H1 (cell line): ENCODE measurements around the gene FCN3. TPM values are rescaled to one million over a fixed set of nuclear protein-coding genes. Genes with fewer than 3 reads are reported as not detected.

Source experiments
- CTCF ChIA-PET: fragments of 300-600 bp; sonication (Branson Sonifier 250); formaldehyde crosslinking; loops from one replicate; lab custom pipeline; 2021; ENCODE audit not compliant: partially characterized antibody; lab: Charles Lee
- POLR2A ChIA-PET: fragments of 300-600 bp; sonication (Branson Sonifier 250); formaldehyde crosslinking; loops from one replicate; lab custom pipeline; 2021; ENCODE audit warnings: inconsistent platforms; ENCODE audit not compliant: partially characterized antibody; lab: Charles Lee
- DNase-seq, 2 experiments: peaks; one replicate each; pipeline versions ENCODE4 v3.0.0 to v3.0.0-alpha.2; 2010 to 2022; ENCODE audit warnings: low spot score in 2 of 2, low read depth in 1 of 2, mixed read lengths in 1 of 2
- FAIRE-seq: peaks from 2 replicates; lab custom pipeline; 2011; peaks lifted over from hg19 to GRCh38; lab: Jason Lieb, UNC
- H2AFZ ChIP-seq: 2 replicates; pipeline ENCODE4 v1.8.1; 2012; ENCODE audit warnings: low read length, inconsistent platforms
- H2AK5ac ChIP-seq: 2 replicates; pipeline ENCODE4 v1.6.1; 2013; ENCODE audit warnings: low read depth, low read length
- H2BK120ac ChIP-seq: replicated peaks from 2 replicates; pipeline ENCODE3; 2013; ENCODE audit warnings: low read depth, low read length, inconsistent platforms
- H2BK12ac ChIP-seq: 2 replicates; pipeline ENCODE4 v1.6.1; 2013; ENCODE audit warnings: low read depth, low read length
- H2BK15ac ChIP-seq: 2 replicates; pipeline ENCODE4 v1.6.1; 2013; ENCODE audit warnings: low read length
- H2BK20ac ChIP-seq: 2 replicates; pipeline ENCODE4 v1.6.1; 2013; ENCODE audit warnings: low read length
- H2BK5ac ChIP-seq: 2 replicates; pipeline ENCODE4 v1.6.1; 2013; ENCODE audit warnings: low read depth, low read length
- H3K14ac ChIP-seq: 2 replicates; pipeline ENCODE4 v1.6.1; 2013; ENCODE audit warnings: inconsistent platforms; ENCODE audit not compliant: insufficient read length
- H3K18ac ChIP-seq: 2 replicates; pipeline ENCODE4 v1.6.1; 2013; ENCODE audit warnings: low read length; ENCODE audit errors: extremely low read depth
- H3K23ac ChIP-seq: 2 replicates; pipeline ENCODE4 v1.6.1; 2013; ENCODE audit warnings: inconsistent platforms; ENCODE audit not compliant: insufficient read length
- H3K23me2 ChIP-seq: 2 replicates; pipeline ENCODE4 v1.6.1; 2013; ENCODE audit warnings: low read depth, low read length
- H3K27ac ChIP-seq: 2 replicates; pipeline ENCODE4 v1.6.1; 2011; ENCODE audit warnings: low read depth, low read length, inconsistent platforms
- H3K27me3 ChIP-seq, 4 experiments: replicated peaks in 1 of 4; 1 replicate in 1 of 4; 2 replicates in 3 of 4; pipeline versions ENCODE4 v1.6.1 to v1.8.1; 2011 to 2013; ENCODE audit warnings: low read length in 3 of 4, mild to moderate bottlenecking in 3 of 4, inconsistent platforms in 2 of 4, mixed read lengths in 2 of 4, moderate library complexity in 1 of 4; ENCODE audit not compliant: control insufficient read depth in 3 of 4, insufficient read depth in 3 of 4; ENCODE audit errors: extremely low read depth in 1 of 4
- H3K36me3 ChIP-seq, 4 experiments: 2 replicates each; pipeline versions ENCODE4 v1.6.1 to v1.8.1; 2011 to 2013; ENCODE audit warnings: mild to moderate bottlenecking in 4 of 4, low read length in 3 of 4, moderate library complexity in 2 of 4, control low read depth in 1 of 4, inconsistent platforms in 1 of 4; ENCODE audit not compliant: insufficient read depth in 4 of 4, control insufficient read depth in 2 of 4
- H3K4ac ChIP-seq: replicated peaks from 2 replicates; pipeline ENCODE3; 2013; ENCODE audit warnings: low read length, low read depth, mixed read lengths, inconsistent platforms; ENCODE audit not compliant: insufficient read length
- H3K4me1 ChIP-seq, 4 experiments: replicated peaks in 1 of 4; 1 replicate in 1 of 4; 2 replicates in 3 of 4; pipeline versions ENCODE4 v1.6.1 to v1.8.1; 2011 to 2013; ENCODE audit warnings: low read length in 3 of 4, inconsistent platforms in 2 of 4, mixed read lengths in 1 of 4; ENCODE audit not compliant: insufficient read depth in 4 of 4, control insufficient read depth in 3 of 4
- H3K4me2 ChIP-seq, 2 experiments: 2 replicates each; pipeline versions ENCODE4 v1.6.1 to v1.8.1; 2011 to 2013; ENCODE audit warnings: low read depth in 2 of 2, low read length in 2 of 2, control low read depth in 1 of 2, inconsistent platforms in 1 of 2, mild to moderate bottlenecking in 1 of 2; ENCODE audit not compliant: insufficient read depth in 1 of 2
- H3K4me3 ChIP-seq, 4 experiments: fragments of 200-600, 300-600 bp in 1 of 4; sonication (generic), shearing (Covaris generic), sonication (Bioruptor Twin) in 1 of 4; 2 replicates each; pipeline versions ENCODE4 v1.5.1 to v1.8.1; 2011 to 2016; ENCODE audit warnings: low read length in 4 of 4, low read depth in 3 of 4, control low read depth in 2 of 4, inconsistent platforms in 2 of 4, mild to moderate bottlenecking in 2 of 4, mixed read lengths in 1 of 4, moderate library complexity in 1 of 4; ENCODE audit not compliant: insufficient read depth in 2 of 4; ENCODE audit errors: extremely low read depth in 1 of 4
- H3K56ac ChIP-seq: replicated peaks from 2 replicates; pipeline ENCODE3; 2013; ENCODE audit warnings: low read depth, mild to moderate bottlenecking, mixed read lengths, low read length, inconsistent platforms; ENCODE audit not compliant: insufficient read length
- H3K79me1 ChIP-seq: 2 replicates; pipeline ENCODE4 v1.6.1; 2013; ENCODE audit warnings: low read depth, low read length, control low read depth
- H3K79me2 ChIP-seq, 2 experiments: 2 replicates each; pipeline versions ENCODE4 v1.6.1 to v1.8.1; 2012 to 2013; ENCODE audit warnings: low read length in 2 of 2, mild to moderate bottlenecking in 2 of 2, inconsistent platforms in 1 of 2; ENCODE audit not compliant: insufficient read depth in 2 of 2, control insufficient read depth in 1 of 2
- H3K9ac ChIP-seq, 4 experiments: replicated peaks in 1 of 4; 1 replicate in 1 of 4; 2 replicates in 3 of 4; pipeline versions ENCODE4 v1.6.1 to v1.8.1; 2011 to 2013; ENCODE audit warnings: low read depth in 3 of 4, low read length in 3 of 4, control low read depth in 2 of 4, mild to moderate bottlenecking in 2 of 4, moderate library complexity in 2 of 4, inconsistent platforms in 1 of 4; ENCODE audit errors: extremely low read depth in 1 of 4
- H3K9me3 ChIP-seq, 2 experiments: 2 replicates each; pipeline versions ENCODE4 v1.6.1 to v1.8.1; 2012 to 2013; ENCODE audit warnings: mild to moderate bottlenecking in 2 of 2, moderate library complexity in 2 of 2, control low read depth in 1 of 2, inconsistent platforms in 1 of 2, low read depth in 1 of 2, low read length in 1 of 2, mixed read lengths in 1 of 2; ENCODE audit not compliant: insufficient read depth in 2 of 2
- H4K20me1 ChIP-seq, 2 experiments: replicated peaks in 1 of 2; 2 replicates each; pipeline versions ENCODE3 to v1.8.1; 2011 to 2013; ENCODE audit warnings: inconsistent platforms in 2 of 2, low read length in 2 of 2, mild to moderate bottlenecking in 1 of 2; ENCODE audit not compliant: insufficient read depth in 2 of 2, control insufficient read depth in 1 of 2
- H4K5ac ChIP-seq: 2 replicates; pipeline ENCODE4 v1.6.1; 2013; ENCODE audit warnings: low read length, low read depth, mixed read lengths, inconsistent platforms; ENCODE audit not compliant: insufficient read length
- H4K8ac ChIP-seq: 2 replicates; pipeline ENCODE4 v1.8.0; 2013; ENCODE audit warnings: mild to moderate bottlenecking, moderate library complexity, low read length, inconsistent platforms; ENCODE audit not compliant: insufficient read depth; ENCODE audit errors: extremely low read depth
- H4K91ac ChIP-seq: replicated peaks from 2 replicates; pipeline ENCODE3; 2013; ENCODE audit warnings: low read length, mixed read lengths, inconsistent platforms; ENCODE audit not compliant: insufficient read length
- BACH1 ChIP-seq: IDR thresholded peaks from 2 replicates; pipeline ENCODE4 v1.6.1; 2012; ENCODE audit warnings: low read length, improper control_type of control experiment
- EP300 ChIP-seq, 2 experiments: IDR thresholded peaks; 1 replicate in 1 of 2; 2 replicates in 1 of 2; pipeline ENCODE4 v1.6.1; 2011 to 2012; ENCODE audit warnings: low read depth in 2 of 2, low read length in 2 of 2, mild to moderate bottlenecking in 2 of 2, borderline replicate concordance in 1 of 2, inconsistent platforms in 1 of 2, moderate library complexity in 1 of 2
- KDM4A ChIP-seq: IDR thresholded peaks from one replicate; pipeline ENCODE4 v1.7.1; 2012; ENCODE audit warnings: low read depth, mild to moderate bottlenecking, moderate library complexity, low read length, inconsistent platforms; ENCODE audit not compliant: severe bottlenecking
- KDM5A ChIP-seq: fragments of 200-600 bp; IDR thresholded peaks from 2 replicates; pipeline ENCODE4 v1.7.1; 2012; ENCODE audit warnings: mild to moderate bottlenecking, low read length, inconsistent platforms, mixed read lengths
- POLR2A ChIP-seq, 2 experiments: IDR thresholded peaks; 1 replicate in 1 of 2; 2 replicates in 1 of 2; pipeline ENCODE4 v1.6.1; 2011; ENCODE audit warnings: low read depth in 2 of 2, low read length in 2 of 2, mild to moderate bottlenecking in 2 of 2; ENCODE audit errors: control extremely low read depth in 1 of 2
- RAD21 ChIP-seq, 2 experiments: IDR thresholded peaks in 1 of 2; conservative IDR thresholded peaks in 1 of 2; 2 replicates each; pipeline ENCODE4 v1.6.1; 2011; ENCODE audit warnings: low read depth in 2 of 2, low read length in 2 of 2, improper control_type of control experiment in 1 of 2, inconsistent platforms in 1 of 2, mild to moderate bottlenecking in 1 of 2, moderate library complexity in 1 of 2
- RXRA ChIP-seq: IDR thresholded peaks from 2 replicates; pipeline ENCODE4 v1.6.1; 2011; ENCODE audit warnings: low read depth, mild to moderate bottlenecking, low read length, moderate library complexity; ENCODE audit not compliant: insufficient read depth
- SIN3A ChIP-seq, 2 experiments: IDR thresholded peaks in 1 of 2; conservative IDR thresholded peaks in 1 of 2; 2 replicates each; pipeline ENCODE4 v1.6.1; 2011 to 2012; ENCODE audit warnings: low read length in 2 of 2, improper control_type of control experiment in 1 of 2, low read depth in 1 of 2, mild to moderate bottlenecking in 1 of 2
- SP1 ChIP-seq: IDR thresholded peaks from 2 replicates; pipeline ENCODE4 v1.6.1; 2011; ENCODE audit warnings: low read depth, low read length
- TCF12 ChIP-seq: IDR thresholded peaks from 2 replicates; pipeline ENCODE4 v1.6.1; 2011; ENCODE audit warnings: low read depth, mild to moderate bottlenecking, low read length
- TEAD4 ChIP-seq: IDR thresholded peaks from 2 replicates; pipeline ENCODE4 v1.6.1; 2012; ENCODE audit warnings: low read depth, low read length, inconsistent platforms, mixed read lengths
- WGBS, 2 experiments: shearing (Covaris generic) in 1 of 2; methylation state at CpG; one replicate each; pipeline versions ENCODE4 v1.1.6 to v1.1.7; 2013 to 2015; ENCODE audit warnings: low lambda C conversion rate in 2 of 2, mixed read lengths in 2 of 2, inconsistent platforms in 1 of 2, low coverage in 1 of 2, missing lambda C conversion rate in 1 of 2; ENCODE audit not compliant: insufficient replicate concordance in 2 of 2, insufficient coverage in 1 of 2, insufficient read length in 1 of 2; ENCODE audit errors: extremely low coverage in 1 of 2, missing lambda C conversion rate in 1 of 2; 5-methylcytosine and 5-hydroxymethylcytosine counted together
- polyA plus RNA-seq, 7 experiments: library from polyadenylated mRNA; depleted of rRNA in 3 of 7; stranded (reverse) in 5 of 7; unstranded in 2 of 7; fragments of >200 nt in 5 of 7; fragments of 200-250 nt in 2 of 7; gene quantifications; 1 replicate in 5 of 7; 2 replicates in 1 of 7; 4 replicates in 1 of 7; pipeline versions ENCODE4 v1.2.1 to v1.2.3, GENCODE V29; 2011 to 2013; ENCODE audit warnings: missing spikeins in 2 of 7, mixed read lengths in 2 of 7
- total RNA-seq: library from RNA; stranded (reverse); fragmentation: NEBNext Ultra II Directional; extraction: Animal tissue kit (Norgen Biotek cat#: 25700); gene quantifications from 2 replicates; pipeline ENCODE4 v1.2.1, GENCODE V29; 2021

Gene FCN3
- total and polyA plus RNA-seq, 2 of the 8 experiments (the other 6 are each of a cell fraction or from before 2014, with no cell fraction given): 0.30 to 0.57 TPM

DNA sequence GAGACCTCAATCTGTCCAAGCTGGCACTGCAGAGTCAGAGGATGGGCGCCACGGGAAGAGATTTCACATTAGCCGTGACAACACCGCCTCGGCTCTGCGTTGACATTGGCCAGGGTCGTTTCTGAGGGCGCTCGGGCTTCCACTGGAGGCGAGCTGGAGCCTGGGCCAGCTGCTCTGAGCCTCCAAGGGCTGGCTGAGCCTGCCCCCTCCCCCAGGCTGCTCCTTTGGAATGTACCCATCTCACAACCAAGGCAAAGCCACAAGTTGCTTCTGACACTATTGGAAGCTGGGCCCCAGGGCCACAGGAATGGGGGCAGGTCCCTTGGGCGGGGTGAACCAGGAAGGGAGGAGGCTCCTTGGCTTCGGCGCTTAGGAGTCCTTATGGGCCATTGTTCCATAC, 30.4 kb upstream of the FCN3 start:
- peak overlapping the region; percentile 66; the same call in 1 of the 2 replicates for H3K27ac ChIP-seq
- peak overlapping the region; percentile 80 for H3K18ac ChIP-seq
- peak; percentile 57 for FAIRE-seq
- H3K56ac ChIP-seq: no peak overlapping the region
- DNase-seq: peak in 1 of 2 experiments; percentile 61
- H2BK120ac ChIP-seq: no peak overlapping the region
- no peaks in the 10 kb centered on the region for H3K79me2 ChIP-seq
- peak overlapping the region; percentile 27 to 49; a peak in 3 of 4 replicates for H3K4me2 ChIP-seq
- H2BK12ac ChIP-seq: peak overlapping the region; percentile 5; the same call in 1 of the 2 replicates
- no peak overlapping the region for H4K5ac ChIP-seq
- H3K27me3 ChIP-seq: no peaks in the 10 kb centered on the region
- peak overlapping the region; percentile 60; the same call in 1 of the 2 replicates for H2BK5ac ChIP-seq
- H4K91ac ChIP-seq: peak overlapping the region; percentile 34
- 68% methylated on average over 13 of the region's 13 CpGs; no CpG with 5 or more reads in 1 of the 2 experiments for WGBS, 2 experiments
- peaks cover 10 to 36% (median 18%) of the 10 kb centered on the region in 4 experiments for H3K4me1 ChIP-seq
- peak overlapping the region; percentile 76 for H3K4ac ChIP-seq
- H2AK5ac ChIP-seq: peak overlapping the region; percentile 82; the same call in 1 of the 2 replicates
- ChIA-PET POLR2A (interaction anchor here (0.6 to 1.5 kb wide), 10 partner anchors 10 to 266 kb away, joined by 3 to 5 read pairs (median 4); partner anchors contain the start of gene WASF2), CTCF (interaction anchor here (0.6 to 37.8 kb wide), 29 partner anchors 9 to 337 kb away, joined by 3 to 863 read pairs (median 4); partner anchors contain the start of gene MAP3K6)
- no peaks in the 10 kb centered on the region for H3K23me2 ChIP-seq
- H2AFZ ChIP-seq: no peak overlapping the region
- H3K23ac ChIP-seq: no peak overlapping the region
- H3K9me3 ChIP-seq: no peaks in the 10 kb centered on the region
- no peak overlapping the region for H2BK15ac ChIP-seq
- peaks cover 0 to 19% (median 6%) of the 10 kb centered on the region in 4 experiments; a peak in 6 of 8 replicates for H3K36me3 ChIP-seq
- peak overlapping the region in 1 of 4 experiments; percentile 38; a peak in 1 of 7 replicates for H3K9ac ChIP-seq
- H4K8ac ChIP-seq: 0 out of 2 replicates have a peak overlapping the region, but pooled peaks have one; percentile 17
- H3K79me1 ChIP-seq: no peaks in the 10 kb centered on the region; the same call in 1 of the 2 replicates
- no peak overlapping the region; a peak in 1 of 8 replicates for H3K4me3 ChIP-seq
- no peak overlapping the region for H2BK20ac ChIP-seq
- no peak overlapping the region for H3K14ac ChIP-seq
- peaks cover 0 to under 1% of the 10 kb centered on the region in 2 experiments for H4K20me1 ChIP-seq
- no peak for TF ChIP-seq KDM4A
- no peak for TF ChIP-seq KDM5A
- TF ChIP-seq POLR2A (IDR thresholded peaks at IDR 0.05; ENCODE audit: control extremely low read depth in 1 of 2, low read depth in 2 of 2, low read length in 2 of 2): no peak
- TF ChIP-seq TEAD4: 0 out of 2 replicates have a peak, but pooled peaks have one; percentile 41
- 0 out of 2 replicates have a peak, but pooled peaks have one; percentile 44 for TF ChIP-seq SP1
- no peak for TF ChIP-seq RXRA
- no peak for TF ChIP-seq BACH1
- 0 out of 4 replicates have a peak, but pooled peaks of 1 of the 2 experiments have one; percentile 19 for TF ChIP-seq SIN3A (conservative IDR thresholded peaks at IDR 0.05 in 1 of 2, IDR thresholded peaks at IDR 0.05 in 1 of 2; ENCODE audit: low read depth in 1 of 2, low read length in 2 of 2)
- 0 out of 2 replicates have a peak, but pooled peaks have one; percentile 45 for TF ChIP-seq TCF12
- no peak for TF ChIP-seq EP300 (IDR thresholded peaks at IDR 0.05; ENCODE audit: borderline replicate concordance in 1 of 2, low read depth in 2 of 2, low read length in 2 of 2)
- peak in 1 of 2 experiments; percentile 6; a peak in 1 of 4 replicates for TF ChIP-seq RAD21 (IDR thresholded peaks at IDR 0.05 in 1 of 2, conservative IDR thresholded peaks at IDR 0.05 in 1 of 2; ENCODE audit: low read depth in 2 of 2, low read length in 2 of 2)
